ENCODE results near the gene PGAM5.

Gene PGAM5

GRCh38 chr12:132723015-132723763, 12.5 kb downstream of the PGAM5 start:
- DNase-seq: no peak

- peak; percentile 24 for DNase-seq
Measured at GRCh38 chr12:132723764-132724140, 13.1 kb downstream of the PGAM5 start.

GRCh38 chr12:132724506-132725241, 14.0 kb downstream of the PGAM5 start:
- no peak for DNase-seq

- no peak for DNase-seq
Measured at GRCh38 chr12:132726386-132726785, 15.7 kb downstream of the PGAM5 start.

GRCh38 chr12:132727091-132727794, 16.6 kb downstream of the PGAM5 start:
- no peak for DNase-seq

GRCh38 chr12:132728502-132728901, 17.9 kb downstream of the PGAM5 start:
- DNase-seq: no peak

- no peak for DNase-seq
Measured at GRCh38 chr12:132729541-132730320, 19.1 kb downstream of the PGAM5 start.

GRCh38 chr12:132730353-132730752, 19.7 kb downstream of the PGAM5 start:
- no peak for DNase-seq

GRCh38 chr12:132731574-132731973, 20.9 kb downstream of the PGAM5 start:
- no peak for DNase-seq

GRCh38 chr12:132734206-132734605, 23.6 kb downstream of the PGAM5 start:
- no peak for DNase-seq

GRCh38 chr12:132735496-132735895, 24.9 kb downstream of the PGAM5 start:
- no peak for DNase-seq

GRCh38 chr12:132736378-132736777, 25.7 kb downstream of the PGAM5 start:
- DNase-seq: no peak

- DNase-seq: no peak
Measured at GRCh38 chr12:132736913-132737312, 26.3 kb downstream of the PGAM5 start.

- DNase-seq: no peak
Measured at GRCh38 chr12:132739600-132740312, 29.1 kb downstream of the PGAM5 start.

GRCh38 chr12:132740313-132740646, 29.6 kb downstream of the PGAM5 start:
- DNase-seq: no peak

GRCh38 chr12:132740652-132741051, 30.0 kb downstream of the PGAM5 start:
- no peak for DNase-seq

- no peak for DNase-seq
Measured at GRCh38 chr12:132741620-132742019, 31.0 kb downstream of the PGAM5 start.

GRCh38 chr12:132743831-132744230, 33.2 kb downstream of the PGAM5 start:
- no peak for DNase-seq

- DNase-seq: no peak
Measured at GRCh38 chr12:132746613-132747012, 36.0 kb downstream of the PGAM5 start.

GRCh38 chr12:132747395-132747794, 36.8 kb downstream of the PGAM5 start:
- no peak for DNase-seq

GRCh38 chr12:132747896-132748295, 37.3 kb downstream of the PGAM5 start:
- DNase-seq: no peak

- no peak for DNase-seq
Measured at GRCh38 chr12:132748319-132748718, 37.7 kb downstream of the PGAM5 start.
